ENCODE measurements around the gene ZNF836. TPM values are rescaled to one million over a fixed set of nuclear protein-coding genes. Genes with fewer than 3 reads are reported as not detected.

ZNF836 gene
- total and polyA plus RNA-seq, 9 donors = 7.4 to 38.1 (median 25.9) TPM

- 63 to 79% (median 79%) methylated on average over 3 of the region's 3 CpGs for WGBS, 3 donors
- no peaks in the 10 kb centered on the region for H3K36me3 ChIP-seq
- intact Hi-C loops (cut with DNase I) = no loop called here
Observed at GRCh38 chr19:52197964-52198363, 26.5 kb upstream of the ZNF836 start.

GRCh38 chr19:52196256-52196967 lies 25.0 kb upstream of the ZNF836 start:
- Histone ChIP-seq H3K9me3 (no peaks in the 10 kb centered on the region), H3K4me1 (ENCODE audit: insufficient read depth) (peaks cover 22% of the 10 kb centered on the region), H3K27ac (peak overlapping the region in 1 of 2 donors; percentile 33), H3K4me3 (no peak overlapping the region), H3K36me3 (no peaks in the 10 kb centered on the region), H3K27me3 (no peaks in the 10 kb centered on the region)
- TF ChIP-seq CTCF (IDR thresholded peaks at IDR 0.05) = no peak
- TF ChIP-seq EP300 (IDR thresholded peaks at IDR 0.05) = no peak
- TF ChIP-seq POLR2A (IDR thresholded peaks at IDR 0.05) = no peak
- no peak for DNase-seq
- 37 to 66% (median 54%) methylated on average over 5 of the region's 5 CpGs for WGBS, 3 donors
- intact Hi-C loops (cut with DNase I) = no loop called here

More at GRCh38 chr19:52197964-52198363, 26.5 kb upstream of the ZNF836 start:
- H3K9me3 ChIP-seq = no peaks in the 10 kb centered on the region
- peak overlapping the region in 1 of 2 donors; percentile 45 for H3K27ac ChIP-seq
- no peak overlapping the region for H3K4me3 ChIP-seq
- TF ChIP-seq EP300 (IDR thresholded peaks at IDR 0.05) = no peak
- no peak for TF ChIP-seq CTCF (IDR thresholded peaks at IDR 0.05)
- no peak for TF ChIP-seq POLR2A (IDR thresholded peaks at IDR 0.05)
- no peaks in the 10 kb centered on the region for H3K27me3 ChIP-seq
- DNase-seq = no peak
- peaks cover 18% of the 10 kb centered on the region for H3K4me1 ChIP-seq (ENCODE audit: insufficient read depth)

GRCh38 chr19:52191951-52192350 lies 20.5 kb upstream of the ZNF836 start:
- intact Hi-C loops (cut with DNase I) = no loop called here
- no peaks in the 10 kb centered on the region for H3K9me3 ChIP-seq
- TF ChIP-seq EP300 (IDR thresholded peaks at IDR 0.05) (no peak), POLR2A (IDR thresholded peaks at IDR 0.05) (no peak), CTCF (IDR thresholded peaks at IDR 0.05) (no peak)
- H3K4me3 ChIP-seq = no peak overlapping the region
- H3K36me3 ChIP-seq = no peaks in the 10 kb centered on the region
- no peaks in the 10 kb centered on the region for H3K27me3 ChIP-seq
- no peak for DNase-seq
- peaks cover 17% of the 10 kb centered on the region for H3K4me1 ChIP-seq (ENCODE audit: insufficient read depth)
- WGBS, 3 donors = 13 to 25% (median 21%) methylated on average over 2 of the region's 2 CpGs
- H3K27ac ChIP-seq = peak overlapping the region in 1 of 2 donors; percentile 7

GRCh38 chr19:52191389-52191788 lies 20.0 kb upstream of the ZNF836 start:
- WGBS, 3 donors = 47 to 54% (median 48%) methylated on average over 5 of the region's 5 CpGs
- Histone ChIP-seq H3K36me3 (no peaks in the 10 kb centered on the region), H3K9me3 (no peaks in the 10 kb centered on the region), H3K4me1 (ENCODE audit: insufficient read depth) (peaks cover 15% of the 10 kb centered on the region), H3K27me3 (no peaks in the 10 kb centered on the region), H3K27ac (peak overlapping the region; percentile 88 to 96), H3K4me3 (peak overlapping the region; percentile 57)
- DNase-seq = no peak
- no peak for TF ChIP-seq EP300 (IDR thresholded peaks at IDR 0.05)
- no peak for TF ChIP-seq CTCF (IDR thresholded peaks at IDR 0.05)
- no peak for TF ChIP-seq POLR2A (IDR thresholded peaks at IDR 0.05)
- intact Hi-C loops (cut with DNase I) = no loop called here
